Endothelial cell of umbilical vein (primary cell): ENCODE measurements around the gene CCL2. TPM values are rescaled to one million over a fixed set of nuclear protein-coding genes. Genes with fewer than 3 reads are reported as not detected.

ENCODE experiments used
- BruUV-seq: library from RNA; stranded (reverse); fragments of 400-500 nt; replicated peaks from 2 replicates; lab custom pipeline; 2021; lab: Mats Ljungman, UMichigan
- CTCF ChIA-PET: fragments of 300-600, 350-600 bp; sonication (Branson Sonifier 250); formaldehyde crosslinking; loops from one replicate; lab custom pipeline; 2021; ENCODE audit warnings: antibody characterized with exemption, inconsistent platforms; lab: Charles Lee
- POLR2A ChIA-PET: fragments of 300-600, 350-600 bp; sonication (Branson Sonifier 250); formaldehyde crosslinking; loops from one replicate; lab custom pipeline; 2021; ENCODE audit warnings: antibody characterized with exemption, inconsistent platforms; lab: Charles Lee
- DNase-seq: peaks from one replicate; pipeline ENCODE4 v3.0.0-alpha.2; 2011; ENCODE audit warnings: low read depth, low spot score
- FAIRE-seq: peaks from 2 replicates; lab custom pipeline; 2011; peaks lifted over from hg19 to GRCh38; lab: Jason Lieb, UNC
- H2AFZ ChIP-seq: 2 replicates; pipeline ENCODE4 v1.6.0; 2012; ENCODE audit warnings: low read depth, low read length, control low read depth, inconsistent platforms
- H3K27ac ChIP-seq: 2 replicates; pipeline ENCODE4 v1.5.1; 2011; ENCODE audit warnings: low read depth, mild to moderate bottlenecking, control low read depth, low read length, moderate library complexity; ENCODE audit not compliant: insufficient read depth
- H3K27me3 ChIP-seq, 2 experiments: 2 replicates each; pipeline versions ENCODE4 v1.6.0 to v1.6.1; 2011; ENCODE audit warnings: low read length in 2 of 2, mixed read lengths in 1 of 2; ENCODE audit not compliant: control insufficient read depth in 2 of 2, insufficient read depth in 2 of 2
- H3K36me3 ChIP-seq, 2 experiments: 2 replicates in 1 of 2; 3 replicates in 1 of 2; pipeline ENCODE4 v1.5.1; 2011; ENCODE audit warnings: low read length in 2 of 2, mild to moderate bottlenecking in 1 of 2, moderate library complexity in 1 of 2; ENCODE audit not compliant: control insufficient read depth in 2 of 2, insufficient read depth in 2 of 2; ENCODE audit errors: extremely low read depth in 1 of 2
- H3K4me1 ChIP-seq: 3 replicates; pipeline ENCODE4 v1.5.1; 2011; ENCODE audit warnings: mild to moderate bottlenecking, low read length; ENCODE audit not compliant: control insufficient read depth, insufficient read depth; ENCODE audit errors: extremely low read depth
- H3K4me2 ChIP-seq: 2 replicates; pipeline ENCODE4 v1.6.1; 2011; ENCODE audit warnings: low read length, control low read depth, mixed read lengths; ENCODE audit not compliant: insufficient read depth
- H3K4me3 ChIP-seq, 3 experiments: fragments of 200-600 bp in 1 of 3; sonication (generic), shearing (Covaris generic) in 1 of 3; replicated peaks in 1 of 3; 2 replicates each; pipeline ENCODE4 v1.5.1; 2011 to 2016; ENCODE audit warnings: control low read depth in 3 of 3, low read length in 3 of 3, mild to moderate bottlenecking in 2 of 3, inconsistent platforms in 1 of 3, low read depth in 1 of 3, moderate library complexity in 1 of 3; ENCODE audit not compliant: insufficient read depth in 1 of 3
- H3K79me2 ChIP-seq: 2 replicates; pipeline ENCODE4 v1.6.0; 2012; ENCODE audit warnings: low read length, inconsistent platforms; ENCODE audit not compliant: control insufficient read depth, insufficient read depth
- H3K9ac ChIP-seq: replicated peaks from 2 replicates; pipeline ENCODE3; 2011; ENCODE audit warnings: low read length, control low read depth; ENCODE audit not compliant: insufficient read depth; ENCODE audit errors: extremely low read depth
- H3K9me1 ChIP-seq: replicated peaks from 3 replicates; pipeline ENCODE4 v1.6.0; 2011; ENCODE audit warnings: mild to moderate bottlenecking, low read length; ENCODE audit not compliant: control insufficient read depth, insufficient read depth; ENCODE audit errors: extremely low read depth
- H3K9me3 ChIP-seq: replicated peaks from 2 replicates; pipeline ENCODE4 v1.5.1; 2012; ENCODE audit warnings: low read length, inconsistent platforms; ENCODE audit not compliant: control insufficient read depth, insufficient read depth
- H4K20me1 ChIP-seq: replicated peaks from 2 replicates; pipeline ENCODE3; 2011; ENCODE audit warnings: mild to moderate bottlenecking, low read length; ENCODE audit not compliant: control insufficient read depth, insufficient read depth; ENCODE audit errors: extremely low read depth
- EZH2 ChIP-seq: IDR thresholded peaks from 2 replicates; pipeline ENCODE4 v1.6.1; 2012; ENCODE audit warnings: borderline replicate concordance, low read depth, mild to moderate bottlenecking, moderate library complexity, low read length, inconsistent platforms; ENCODE audit not compliant: severe bottlenecking
- FOS ChIP-seq: IDR thresholded peaks from 2 replicates; pipeline ENCODE4 v1.6.1; 2011; ENCODE audit warnings: mild to moderate bottlenecking, low read length, moderate library complexity, borderline replicate concordance; ENCODE audit not compliant: insufficient read depth
- GATA2 ChIP-seq: IDR thresholded peaks from 2 replicates; pipeline ENCODE4 v1.7.0; 2011; ENCODE audit warnings: low read depth, mild to moderate bottlenecking, moderate library complexity, mixed read lengths, low read length; ENCODE audit not compliant: insufficient read length, insufficient read depth
- JUN ChIP-seq: IDR thresholded peaks from 2 replicates; pipeline ENCODE4 v1.6.1; 2011; ENCODE audit warnings: borderline replicate concordance, low read depth; ENCODE audit not compliant: insufficient read length, insufficient read depth
- MYC ChIP-seq: IDR thresholded peaks from one replicate; pipeline ENCODE4 v1.6.1; 2011; ENCODE audit warnings: mild to moderate bottlenecking, low read depth, low read length
- POLR2A ChIP-seq: IDR thresholded peaks from 2 replicates; pipeline ENCODE4 v1.6.1; 2012; ENCODE audit warnings: low read depth, mild to moderate bottlenecking, control low read depth, low read length
- POLR2AphosphoS5 ChIP-seq: IDR thresholded peaks from 2 replicates; pipeline ENCODE4 v1.6.1; 2012; ENCODE audit warnings: low read depth, mild to moderate bottlenecking, control low read depth, low read length, moderate library complexity; ENCODE audit not compliant: insufficient read depth
- dilution Hi-C: fragments of 300-500 bp; cut with MboI; formaldehyde crosslinking; loops from one replicate; pipeline ENCODE4 v1.15.0; 2019; ENCODE audit warnings: low sequenced_read_pairs; ENCODE audit not compliant: extremely low pct_ligation_motif_present
- intact Hi-C: fragments of 100-400 bp; cut with micrococcal nuclease; formaldehyde crosslinking; loops from one replicate; pipeline ENCODE4 v1.10.0; 2022
- polyA plus RNA-seq, 4 experiments: library from polyadenylated mRNA; depleted of rRNA in 3 of 4; stranded (reverse) in 3 of 4; unstranded in 1 of 4; fragments of >200 nt; gene quantifications; 2 replicates each; pipeline versions ENCODE4 v1.2.1 to v1.2.3, GENCODE V29; 2011 to 2012; ENCODE audit warnings: missing spikeins in 1 of 4
- total RNA-seq: library from RNA; stranded (reverse); gene quantifications from 2 replicates; pipeline ENCODE4 v1.2.3, GENCODE V29; 2021
- TF ChIP-seq, protein P1 (sequence below), 2 donors: IDR thresholded peaks; 1 replicate in 1 of 2; 2 replicates in 1 of 2; pipeline ENCODE4 v1.5.1; 2011; ENCODE audit warnings: low read length in 2 of 2, mild to moderate bottlenecking in 2 of 2, moderate library complexity in 2 of 2, control low read depth in 1 of 2, inconsistent platforms in 1 of 2, low read depth in 1 of 2; ENCODE audit not compliant: insufficient read depth in 1 of 2; ENCODE audit errors: extremely low read depth in 1 of 2
- TF ChIP-seq, protein P2 (sequence below): IDR thresholded peaks from 2 replicates; pipeline ENCODE4 v1.6.1; 2011; ENCODE audit not compliant: insufficient read depth, insufficient read length

Gene CCL2
- total and polyA plus RNA-seq, 2 donors (not counting 3 experiments of a cell fraction or from before 2014, with no cell fraction given): 238 to 599 TPM

DNA sequence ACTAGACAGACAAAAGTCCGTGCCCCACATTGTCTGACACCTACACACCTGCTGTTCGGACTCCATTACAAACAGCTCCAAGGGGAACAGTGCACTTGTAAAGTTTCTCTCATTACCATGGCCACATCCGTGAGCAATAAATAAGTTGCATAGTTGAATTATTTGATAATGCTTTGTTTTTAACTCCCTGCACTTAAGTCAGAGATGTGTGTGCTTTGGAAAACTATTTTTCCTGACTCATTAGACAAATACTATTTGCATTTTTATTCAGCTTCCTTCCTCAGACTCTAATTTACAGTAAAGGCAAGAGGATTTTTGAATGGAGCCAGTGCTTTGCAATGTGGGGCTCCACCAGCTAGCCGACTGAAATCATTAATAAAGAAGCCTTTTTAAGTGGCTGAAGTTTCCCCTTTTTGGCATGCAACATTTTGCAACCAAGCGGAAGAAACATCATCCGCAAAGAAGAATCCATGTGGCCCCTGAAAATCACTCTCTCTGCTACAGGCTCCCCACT, 6.5 kb upstream of the CCL2 start:
- CTCF ChIA-PET: interaction anchor here (0.7 to 3.0 kb wide), 7 partner anchors 10 to 112 kb away, joined by 3 to 18 read pairs (median 4); no protein-coding TSS in a partner anchor
- no peaks in the 10 kb centered on the region for H3K79me2 ChIP-seq
- TF ChIP-seq POLR2A (no peak), JUN (peak; percentile 92), FOS (peak; percentile 65), MYC (no peak), GATA2 (peak; percentile 27), POLR2AphosphoS5 (peak; percentile 24), EZH2 (no peak)
- TF ChIP-seq, protein P1, sequence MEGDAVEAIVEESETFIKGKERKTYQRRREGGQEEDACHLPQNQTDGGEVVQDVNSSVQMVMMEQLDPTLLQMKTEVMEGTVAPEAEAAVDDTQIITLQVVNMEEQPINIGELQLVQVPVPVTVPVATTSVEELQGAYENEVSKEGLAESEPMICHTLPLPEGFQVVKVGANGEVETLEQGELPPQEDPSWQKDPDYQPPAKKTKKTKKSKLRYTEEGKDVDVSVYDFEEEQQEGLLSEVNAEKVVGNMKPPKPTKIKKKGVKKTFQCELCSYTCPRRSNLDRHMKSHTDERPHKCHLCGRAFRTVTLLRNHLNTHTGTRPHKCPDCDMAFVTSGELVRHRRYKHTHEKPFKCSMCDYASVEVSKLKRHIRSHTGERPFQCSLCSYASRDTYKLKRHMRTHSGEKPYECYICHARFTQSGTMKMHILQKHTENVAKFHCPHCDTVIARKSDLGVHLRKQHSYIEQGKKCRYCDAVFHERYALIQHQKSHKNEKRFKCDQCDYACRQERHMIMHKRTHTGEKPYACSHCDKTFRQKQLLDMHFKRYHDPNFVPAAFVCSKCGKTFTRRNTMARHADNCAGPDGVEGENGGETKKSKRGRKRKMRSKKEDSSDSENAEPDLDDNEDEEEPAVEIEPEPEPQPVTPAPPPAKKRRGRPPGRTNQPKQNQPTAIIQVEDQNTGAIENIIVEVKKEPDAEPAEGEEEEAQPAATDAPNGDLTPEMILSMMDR (IDR thresholded peaks at IDR 0.05; ENCODE audit: extremely low read depth in 1 of 2, insufficient read depth in 1 of 2, low read depth in 1 of 2, low read length in 2 of 2): no peak
- TF ChIP-seq, protein P2, sequence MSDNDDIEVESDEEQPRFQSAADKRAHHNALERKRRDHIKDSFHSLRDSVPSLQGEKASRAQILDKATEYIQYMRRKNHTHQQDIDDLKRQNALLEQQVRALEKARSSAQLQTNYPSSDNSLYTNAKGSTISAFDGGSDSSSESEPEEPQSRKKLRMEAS: no peak
- dilution Hi-C loops (no loop called here), intact Hi-C loops (loop anchor here (1.0 kb wide), 3 partner anchors 10 to 71 kb away; no protein-coding TSS in a partner anchor)
- peak overlapping the region; percentile 60 for H3K4me2 ChIP-seq
- no peaks in the 10 kb centered on the region for H3K9me3 ChIP-seq
- peak overlapping the region; percentile 99 for H3K27ac ChIP-seq
- FAIRE-seq: peak; percentile 84
- H3K9me1 ChIP-seq: no peaks in the 10 kb centered on the region
- peak overlapping the region; percentile 22 for H2AFZ ChIP-seq
- peak overlapping the region; percentile 83 for H3K9ac ChIP-seq
- H3K4me3 ChIP-seq: no peak overlapping the region
- no peaks in the 10 kb centered on the region for H4K20me1 ChIP-seq
- peaks cover 66% of the 10 kb centered on the region for H3K4me1 ChIP-seq
- POLR2A ChIA-PET: interaction anchor here (2.0 to 2.1 kb wide), 2 partner anchors 10 to 13 kb away, joined by 8 to 12 read pairs; no protein-coding TSS in a partner anchor
- DNase-seq: peak; percentile 92
- no peaks in the 10 kb centered on the region for H3K27me3 ChIP-seq
- no peaks in the 10 kb centered on the region for H3K36me3 ChIP-seq
- no TSS peak for BruUV-seq
